Neural progenitor cell (in vitro differentiated cells): ENCODE measurements around the gene CHST3. TPM values are rescaled to one million over a fixed set of nuclear protein-coding genes. Genes with fewer than 3 reads are reported as not detected.
"Not testable (repeated sequence)": the region's sequence is repeated elsewhere in the genome, so short reads cannot be mapped to it uniquely, and the experiment has no call there.

Source experiments
- DNase-seq: peaks from one replicate; pipeline ENCODE4 v3.0.0-alpha.2; 2016; ENCODE audit warnings: low spot score
- H2AFZ ChIP-seq: fragments of 200-600 bp; sonication (generic); replicated peaks from 2 replicates; pipeline ENCODE4 v1.6.1; 2016; ENCODE audit warnings: antibody characterized with exemption
- H3F3A ChIP-seq: fragments of 200-600 bp; sonication (generic); 2 replicates; pipeline ENCODE4 v1.6.1; 2016; ENCODE audit warnings: antibody characterized with exemption, low read depth
- H3K27ac ChIP-seq: fragments of 200-600 bp; sonication (generic); 2 replicates; pipeline ENCODE4 v1.5.1; 2016; ENCODE audit warnings: mild to moderate bottlenecking
- H3K27me3 ChIP-seq: fragments of 200-600 bp; sonication (generic); 2 replicates; pipeline ENCODE4 v1.6.1; 2016; ENCODE audit warnings: mild to moderate bottlenecking, moderate library complexity
- H3K36me3 ChIP-seq: fragments of 200-600 bp; sonication (generic); 2 replicates; pipeline ENCODE4 v1.5.1; 2016
- H3K4me1 ChIP-seq: fragments of 200-600 bp; sonication (generic); 2 replicates; pipeline ENCODE4 v1.6.1; 2016; ENCODE audit warnings: mixed run types
- H3K4me2 ChIP-seq: fragments of 200-600 bp; sonication (generic); 2 replicates; pipeline ENCODE4 v1.6.1; 2016
- H3K4me3 ChIP-seq: fragments of 200-600 bp; sonication (generic); 2 replicates; pipeline ENCODE4 v1.5.1; 2016
- H3K79me2 ChIP-seq: fragments of 200-600 bp; sonication (generic); 2 replicates; pipeline ENCODE4 v1.6.1; 2016; ENCODE audit warnings: low read depth
- H3K9ac ChIP-seq: fragments of 200-600 bp; sonication (generic); 2 replicates; pipeline ENCODE4 v1.6.1; 2016
- H3K9me3 ChIP-seq: fragments of 200-600 bp; sonication (generic); 2 replicates; pipeline ENCODE4 v1.5.1; 2016; ENCODE audit warnings: low read depth
- H4K20me1 ChIP-seq: fragments of 200-600 bp; sonication (generic); 2 replicates; pipeline ENCODE4 v1.6.1; 2016; ENCODE audit warnings: low read depth
- H3K27ac Mint-ChIP-seq: 3 replicates; pipeline ENCODE4 v1.8.0; 2021; ENCODE audit warnings: mixed read lengths
- H3K27me3 Mint-ChIP-seq: 2 replicates; pipeline ENCODE4 v1.8.0; 2022; ENCODE audit warnings: low read depth, mild to moderate bottlenecking, inconsistent platforms, moderate library complexity, mixed read lengths; ENCODE audit not compliant: insufficient read depth
- H3K36me3 Mint-ChIP-seq: 3 replicates; pipeline ENCODE4 v1.8.0; 2021; ENCODE audit warnings: mixed read lengths
- H3K4me1 Mint-ChIP-seq: 3 replicates; pipeline ENCODE4 v1.8.0; 2021; ENCODE audit warnings: mixed read lengths
- H3K4me3 Mint-ChIP-seq: 3 replicates; pipeline ENCODE4 v1.8.0; 2021; ENCODE audit warnings: mild to moderate bottlenecking, moderate library complexity, mixed read lengths
- H3K9me3 Mint-ChIP-seq: 3 replicates; pipeline ENCODE4 v1.8.0; 2020; ENCODE audit warnings: mixed read lengths
- CTCF ChIP-seq: fragments of 200-600 bp; sonication (generic); IDR thresholded peaks from 2 replicates; pipeline ENCODE4 v1.5.1; 2017; ENCODE audit warnings: antibody characterized with exemption, mild to moderate bottlenecking
- EZH2 ChIP-seq: fragments of 200-600 bp; sonication (generic); IDR thresholded peaks from 2 replicates; pipeline ENCODE4 v1.6.1; 2017; ENCODE audit warnings: antibody characterized with exemption, mild to moderate bottlenecking, moderate library complexity
- EZH2phosphoT487 ChIP-seq: fragments of 200-600 bp; sonication (generic); IDR thresholded peaks from 2 replicates; pipeline ENCODE4 v1.6.1; 2017; ENCODE audit warnings: antibody characterized with exemption
- total RNA-seq: library from RNA; depleted of rRNA; stranded (reverse); fragments of >200 nt; gene quantifications from 2 replicates; pipeline ENCODE4 v1.2.3, GENCODE V29; 2015; ENCODE audit warnings: low replicate concordance

Gene CHST3
- total RNA-seq, 1 donor from 2014 or later, result 9.1 TPM

GRCh38 chr10:71965623-71966022 lies 1.4 kb downstream of the CHST3 start:
- no peak for DNase-seq
- peak overlapping the region; percentile 94 for H3K27ac Mint-ChIP-seq
- no peaks in the 10 kb centered on the region for H3K36me3 ChIP-seq
- peak overlapping the region; percentile 77 for H3K4me3 ChIP-seq
- peaks cover 10% of the 10 kb centered on the region for H3K27me3 Mint-ChIP-seq
- H3K4me1 ChIP-seq, result peaks cover 18% of the 10 kb centered on the region
- peak overlapping the region; percentile 95 for H3K4me3 Mint-ChIP-seq
- peaks cover 16% of the 10 kb centered on the region for H4K20me1 ChIP-seq
- peaks cover 11% of the 10 kb centered on the region for H3K36me3 Mint-ChIP-seq
- H3K79me2 ChIP-seq, result peaks cover 33% of the 10 kb centered on the region
- H3K9me3 ChIP-seq, result no peaks in the 10 kb centered on the region
- H3K4me1 Mint-ChIP-seq, result peaks cover 57% of the 10 kb centered on the region
- no peak overlapping the region for H3K9ac ChIP-seq
- H3F3A ChIP-seq, result peaks cover 5% of the 10 kb centered on the region
- H2AFZ ChIP-seq, result no peak overlapping the region
- TF ChIP-seq EZH2 (no peak), EZH2phosphoT487 (no peak)
- peaks cover 12% of the 10 kb centered on the region for H3K9me3 Mint-ChIP-seq
- no peak overlapping the region for H3K27ac ChIP-seq
- peak overlapping the region; percentile 97 for H3K4me2 ChIP-seq
- H3K27me3 ChIP-seq, result peaks cover 41% of the 10 kb centered on the region

- TF ChIP-seq CTCF (no peak), EZH2 (no peak), EZH2phosphoT487 (no peak)
- Histone ChIP-seq H3K4me1 (peaks cover 18% of the 10 kb centered on the region), H3K27me3 (peaks cover 41% of the 10 kb centered on the region), H3K9ac (no peak overlapping the region), H3K4me2 (peak overlapping the region; percentile 97), H4K20me1 (peaks cover 19% of the 10 kb centered on the region), H3K4me3 (no peak overlapping the region), H3F3A (peaks cover 5% of the 10 kb centered on the region), H3K9me3 (no peaks in the 10 kb centered on the region), H2AFZ (no peak overlapping the region), H3K36me3 (no peaks in the 10 kb centered on the region), H3K27ac (no peak overlapping the region), H3K79me2 (peaks cover 33% of the 10 kb centered on the region)
- Mint-ChIP-seq H3K36me3 (peaks cover 11% of the 10 kb centered on the region), H3K27me3 (peaks cover 11% of the 10 kb centered on the region), H3K4me3 (peak overlapping the region; percentile 95), H3K9me3 (peaks cover 12% of the 10 kb centered on the region), H3K27ac (peak overlapping the region; percentile 40), H3K4me1 (peaks cover 62% of the 10 kb centered on the region)
- no peak for DNase-seq
Measured at GRCh38 chr10:71966046-71967004, 2.1 kb downstream of the CHST3 start.

GRCh38 chr10:71967958-71968357 lies 3.8 kb downstream of the CHST3 start:
- not testable (repeated sequence) for H3K4me2 ChIP-seq, H3K36me3 Mint-ChIP-seq, H3F3A ChIP-seq, H3K9me3 Mint-ChIP-seq, H2AFZ ChIP-seq, DNase-seq, H3K36me3 ChIP-seq, H3K27ac ChIP-seq, H3K9ac ChIP-seq, H3K27ac Mint-ChIP-seq, H3K9me3 ChIP-seq, H3K4me3 ChIP-seq
- H3K4me3 Mint-ChIP-seq, result peak overlapping the region; percentile 7
- Histone ChIP-seq H3K27me3 (peaks cover 31% of the 10 kb centered on the region), H4K20me1 (peaks cover 19% of the 10 kb centered on the region), H3K79me2 (peaks cover 33% of the 10 kb centered on the region), H3K4me1 (peaks cover 18% of the 10 kb centered on the region)
- peaks cover 11% of the 10 kb centered on the region for H3K27me3 Mint-ChIP-seq
- H3K4me1 Mint-ChIP-seq, result peaks cover 63% of the 10 kb centered on the region

GRCh38 chr10:71968553-71969474 lies 4.6 kb downstream of the CHST3 start:
- Histone ChIP-seq H2AFZ (no peak overlapping the region), H3K9me3 (no peaks in the 10 kb centered on the region), H3K9ac (no peak overlapping the region), H3F3A (peaks cover under 1% of the 10 kb centered on the region), H3K4me1 (peaks cover 14% of the 10 kb centered on the region), H3K79me2 (peaks cover 33% of the 10 kb centered on the region), H4K20me1 (peaks cover 19% of the 10 kb centered on the region), H3K27ac (no peak overlapping the region), H3K4me3 (no peak overlapping the region), H3K27me3 (peaks cover 23% of the 10 kb centered on the region), H3K4me2 (no peak overlapping the region), H3K36me3 (no peaks in the 10 kb centered on the region)
- peaks cover 8% of the 10 kb centered on the region for H3K36me3 Mint-ChIP-seq
- TF ChIP-seq CTCF, result no peak
- no peak for TF ChIP-seq EZH2phosphoT487
- DNase-seq, result no peak
- H3K4me3 Mint-ChIP-seq, result peak overlapping the region; percentile 7
- H3K27ac Mint-ChIP-seq, result peak overlapping the region; percentile 42
- H3K4me1 Mint-ChIP-seq, result peaks cover 64% of the 10 kb centered on the region
- H3K27me3 Mint-ChIP-seq, result peaks cover 11% of the 10 kb centered on the region
- H3K9me3 Mint-ChIP-seq, result no peaks in the 10 kb centered on the region
